ENCODE measurements around the gene ATP5ME.

Gene ATP5ME

GRCh38 chr4:684623-685327, 10.7 kb upstream of the ATP5ME start:
- no peak for DNase-seq (ENCODE audit: extremely low read depth in 1 of 2, low read depth in 1 of 2)

- DNase-seq (ENCODE audit: extremely low read depth in 1 of 2, low read depth in 1 of 2) = no peak
Observed at GRCh38 chr4:683982-684622, 10.0 kb upstream of the ATP5ME start.

GRCh38 chr4:683247-683897, 9.3 kb upstream of the ATP5ME start:
- DNase-seq (ENCODE audit: extremely low read depth in 1 of 2, low read depth in 1 of 2) = no peak

- no peak for DNase-seq (ENCODE audit: extremely low read depth in 1 of 2, low read depth in 1 of 2)
Observed at GRCh38 chr4:682490-683172, 8.6 kb upstream of the ATP5ME start.

GRCh38 chr4:681736-682451, 7.8 kb upstream of the ATP5ME start:
- no peak for DNase-seq (ENCODE audit: extremely low read depth in 1 of 2, low read depth in 1 of 2)

- peak in 1 of 2 donors; percentile 36 for DNase-seq (ENCODE audit: extremely low read depth in 1 of 2, low read depth in 1 of 2)
Observed at GRCh38 chr4:680928-681645, 7.0 kb upstream of the ATP5ME start.

- no peak for DNase-seq (ENCODE audit: extremely low read depth in 1 of 2, low read depth in 1 of 2)
Observed at GRCh38 chr4:680551-680927, 6.5 kb upstream of the ATP5ME start.

- no peak for DNase-seq (ENCODE audit: extremely low read depth in 1 of 2, low read depth in 1 of 2)
Observed at GRCh38 chr4:680091-680490, 6.0 kb upstream of the ATP5ME start.

GRCh38 chr4:679629-680028, 5.6 kb upstream of the ATP5ME start:
- DNase-seq (ENCODE audit: extremely low read depth in 1 of 2, low read depth in 1 of 2) = no peak

- no peak for DNase-seq (ENCODE audit: extremely low read depth in 1 of 2, low read depth in 1 of 2)
Observed at GRCh38 chr4:679104-679481, 5.0 kb upstream of the ATP5ME start.

- DNase-seq (ENCODE audit: extremely low read depth in 1 of 2, low read depth in 1 of 2) = no peak
Observed at GRCh38 chr4:678331-679103, 4.4 kb upstream of the ATP5ME start.

GRCh38 chr4:677431-678293, 3.6 kb upstream of the ATP5ME start:
- no peak for DNase-seq (ENCODE audit: extremely low read depth in 1 of 2, low read depth in 1 of 2)

- DNase-seq (ENCODE audit: extremely low read depth in 1 of 2, low read depth in 1 of 2) = no peak
Observed at GRCh38 chr4:676871-677235, 2.8 kb upstream of the ATP5ME start.

GRCh38 chr4:675980-676870, 2.1 kb upstream of the ATP5ME start:
- no peak for DNase-seq (ENCODE audit: extremely low read depth in 1 of 2, low read depth in 1 of 2)

GRCh38 chr4:675036-675882, 1.2 kb upstream of the ATP5ME start:
- no peak for DNase-seq (ENCODE audit: extremely low read depth in 1 of 2, low read depth in 1 of 2)

GRCh38 chr4:673349-674091, 556 bp downstream of the ATP5ME start:
- DNase-seq (ENCODE audit: extremely low read depth in 1 of 2, low read depth in 1 of 2) = no peak
